Neural crest cell (in vitro differentiated cells): ENCODE measurements around the gene VASH1. TPM values are rescaled to one million over a fixed set of nuclear protein-coding genes. Genes with fewer than 3 reads are reported as not detected.

Experiments used
- DNase-seq: peaks from one replicate; pipeline ENCODE4 v3.0.0; 2021; ENCODE audit warnings: low read depth, mixed read lengths, low spot score
- H3K27ac Mint-ChIP-seq: one replicate; pipeline ENCODE4 v1.8.0; 2021; ENCODE audit warnings: mild to moderate bottlenecking, mixed read lengths; ENCODE audit not compliant: unreplicated experiment
- H3K27me3 Mint-ChIP-seq: 2 replicates; pipeline ENCODE4 v1.8.0; 2021; ENCODE audit warnings: low read depth, mild to moderate bottlenecking, mixed read lengths
- H3K36me3 Mint-ChIP-seq: 2 replicates; pipeline ENCODE4 v1.8.0; 2021; ENCODE audit warnings: low read depth, mild to moderate bottlenecking, mixed read lengths
- H3K4me1 Mint-ChIP-seq: 2 replicates; pipeline ENCODE4 v1.8.0; 2021; ENCODE audit warnings: mixed read lengths
- H3K4me3 Mint-ChIP-seq: one replicate; pipeline ENCODE4 v1.8.0; 2021; ENCODE audit warnings: mild to moderate bottlenecking, mixed read lengths
- H3K9me3 Mint-ChIP-seq: 2 replicates; pipeline ENCODE4 v1.8.0; 2021; ENCODE audit warnings: mixed read lengths
- long read RNA-seq: library from polyadenylated mRNA; unstranded; transcript quantifications from one replicate; pipeline ENCODE4 v2.0.0, GENCODE V29; 2020
- total RNA-seq: library from RNA; stranded (reverse); gene quantifications from 2 replicates; pipeline ENCODE4 v1.2.1, GENCODE V29; 2021
- TF ChIP-seq, protein P1 (sequence below): fragments of 200-600 bp; sonication (generic); conservative IDR thresholded peaks from 2 replicates; pipeline ENCODE4 v1.5.0; 2021; ENCODE audit warnings: antibody characterized with exemption, mild to moderate bottlenecking

Gene VASH1
- total RNA-seq: 68.1 and 72.0 TPM in 2 replicates
- long read RNA-seq, partial matches to known transcripts: 0 of 17 reads
- long read RNA-seq, other reads (novel, unspliced or antisense): 16 of 17 reads

GRCh38 chr14:76761136-76761959 is at the start of gene VASH1:
Gene VASH1, plus strand, starts transcription at chr14:76761468. Its CDS starts 1,354 bp downstream, at chr14:76762822.
- peaks cover 44% of the 10 kb centered on the region for H3K4me1 Mint-ChIP-seq
- no peaks in the 10 kb centered on the region for H3K9me3 Mint-ChIP-seq
- peak within 1 kb of the TSS; percentile 98 for H3K4me3 Mint-ChIP-seq
- peak; percentile 64 for DNase-seq
- H3K27me3 Mint-ChIP-seq: peaks cover 2% of the 10 kb centered on the region
- TF ChIP-seq, protein P1, sequence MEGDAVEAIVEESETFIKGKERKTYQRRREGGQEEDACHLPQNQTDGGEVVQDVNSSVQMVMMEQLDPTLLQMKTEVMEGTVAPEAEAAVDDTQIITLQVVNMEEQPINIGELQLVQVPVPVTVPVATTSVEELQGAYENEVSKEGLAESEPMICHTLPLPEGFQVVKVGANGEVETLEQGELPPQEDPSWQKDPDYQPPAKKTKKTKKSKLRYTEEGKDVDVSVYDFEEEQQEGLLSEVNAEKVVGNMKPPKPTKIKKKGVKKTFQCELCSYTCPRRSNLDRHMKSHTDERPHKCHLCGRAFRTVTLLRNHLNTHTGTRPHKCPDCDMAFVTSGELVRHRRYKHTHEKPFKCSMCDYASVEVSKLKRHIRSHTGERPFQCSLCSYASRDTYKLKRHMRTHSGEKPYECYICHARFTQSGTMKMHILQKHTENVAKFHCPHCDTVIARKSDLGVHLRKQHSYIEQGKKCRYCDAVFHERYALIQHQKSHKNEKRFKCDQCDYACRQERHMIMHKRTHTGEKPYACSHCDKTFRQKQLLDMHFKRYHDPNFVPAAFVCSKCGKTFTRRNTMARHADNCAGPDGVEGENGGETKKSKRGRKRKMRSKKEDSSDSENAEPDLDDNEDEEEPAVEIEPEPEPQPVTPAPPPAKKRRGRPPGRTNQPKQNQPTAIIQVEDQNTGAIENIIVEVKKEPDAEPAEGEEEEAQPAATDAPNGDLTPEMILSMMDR: no peak
- H3K27ac Mint-ChIP-seq: peak within 1 kb of the TSS; percentile 94
- peaks cover 3% of the 10 kb centered on the region for H3K36me3 Mint-ChIP-seq

- TF ChIP-seq, protein P1: no peak
- no peak for DNase-seq
- H3K27me3 Mint-ChIP-seq: no peaks in the 10 kb centered on the region
- no peak overlapping the region for H3K27ac Mint-ChIP-seq
- peaks cover 37% of the 10 kb centered on the region for H3K4me1 Mint-ChIP-seq
- peaks cover 13% of the 10 kb centered on the region for H3K9me3 Mint-ChIP-seq
- H3K4me3 Mint-ChIP-seq: no peak overlapping the region
- peaks cover 2% of the 10 kb centered on the region for H3K36me3 Mint-ChIP-seq
Observed at GRCh38 chr14:76713121-76713520, 48.1 kb upstream of the VASH1 start.

DNA sequence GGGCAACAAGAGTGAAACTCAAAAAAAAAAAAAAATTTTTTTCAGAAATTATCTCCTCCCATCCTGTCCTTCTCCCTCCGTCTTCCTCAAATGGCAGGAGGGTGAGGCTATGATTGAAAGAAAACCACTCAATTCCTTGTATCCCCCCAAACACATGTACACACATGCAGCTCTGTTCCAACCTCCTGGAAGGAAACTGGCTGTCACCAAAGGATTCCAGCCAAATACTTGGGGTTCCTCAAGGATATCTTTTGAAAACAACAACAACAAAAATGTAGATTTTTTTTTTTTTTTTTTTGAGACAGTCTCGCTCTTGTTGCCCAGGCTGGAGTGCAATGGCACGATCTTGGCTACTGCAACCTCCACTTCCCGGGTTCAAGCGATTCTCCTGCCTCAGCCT is 46.8 kb upstream of the VASH1 start:
- H3K4me3 Mint-ChIP-seq: no peak overlapping the region
- TF ChIP-seq, protein P1: no peak
- H3K27ac Mint-ChIP-seq: no peak overlapping the region

DNA sequence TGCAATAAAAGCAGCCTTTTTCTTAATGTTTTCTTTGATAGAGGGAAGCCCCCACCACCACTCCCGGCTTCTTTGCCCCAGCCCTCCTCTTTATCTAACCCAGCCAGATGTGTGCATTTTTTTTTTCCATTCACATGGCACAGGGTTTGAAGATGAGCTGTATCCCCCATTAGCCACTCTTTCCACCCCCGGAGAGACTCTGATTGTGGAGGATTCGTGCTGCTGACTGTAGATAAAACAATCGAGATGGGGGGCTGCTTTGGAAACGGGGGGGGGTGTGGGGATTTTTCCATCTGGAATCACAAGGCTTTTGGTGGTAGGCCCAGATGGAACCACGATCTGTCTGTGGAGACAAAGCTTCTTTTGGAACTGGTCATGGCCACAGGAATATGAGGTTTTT is 46.2 kb upstream of the VASH1 start:
- Mint-ChIP-seq H3K4me1 (peaks cover 46% of the 10 kb centered on the region), H3K36me3 (peaks cover 2% of the 10 kb centered on the region), H3K27ac (no peak overlapping the region), H3K27me3 (no peaks in the 10 kb centered on the region), H3K9me3 (peaks cover 13% of the 10 kb centered on the region), H3K4me3 (no peak overlapping the region)
- TF ChIP-seq, protein P1: no peak
- DNase-seq: no peak

More for the DNA sequence above, 46.8 kb upstream of the VASH1 start:
- Mint-ChIP-seq H3K36me3 (peaks cover 2% of the 10 kb centered on the region), H3K4me1 (peaks cover 45% of the 10 kb centered on the region), H3K27me3 (no peaks in the 10 kb centered on the region), H3K9me3 (peaks cover 13% of the 10 kb centered on the region)
- no peak for DNase-seq

- DNase-seq: no peak
- Mint-ChIP-seq H3K27ac (no peak overlapping the region), H3K4me1 (peaks cover 46% of the 10 kb centered on the region), H3K4me3 (no peak overlapping the region), H3K9me3 (peaks cover 13% of the 10 kb centered on the region), H3K27me3 (no peaks in the 10 kb centered on the region), H3K36me3 (peaks cover 2% of the 10 kb centered on the region)
- TF ChIP-seq, protein P1: no peak
Observed at GRCh38 chr14:76715511-76716081, 45.7 kb upstream of the VASH1 start.
